ENCODE results near the gene HDAC4.

Gene HDAC4

GRCh38 chr2:239394346-239394945 is 6.4 kb downstream of the HDAC4 start:
- no peaks in the 10 kb centered on the region for H3K27me3 ChIP-seq (ENCODE audit: insufficient read depth, low read length)
- no peaks in the 10 kb centered on the region for H4K20me1 ChIP-seq (ENCODE audit: insufficient read depth, low read length)
- no peaks in the 10 kb centered on the region for H3K36me3 ChIP-seq (ENCODE audit: insufficient read depth, low read length)
- H3K4me3 ChIP-seq (ENCODE audit: low read depth, low read length, poor library complexity, severe bottlenecking), result no peak overlapping the region
- no peaks in the 10 kb centered on the region for H3F3A ChIP-seq (ENCODE audit: insufficient read depth, low read length)
- H3K4me1 ChIP-seq (ENCODE audit: insufficient read depth, low read length, severe bottlenecking), result peaks cover 4% of the 10 kb centered on the region
- H3K79me2 ChIP-seq (ENCODE audit: insufficient read depth, low read length), result no peaks in the 10 kb centered on the region
- H3K9me2 ChIP-seq (ENCODE audit: low read depth, low read length), result no peaks in the 10 kb centered on the region
- no peak for TF ChIP-seq EZH2 (IDR thresholded peaks at IDR 0.05; ENCODE audit: borderline replicate concordance, low read length)
- TF ChIP-seq CTCF (IDR thresholded peaks at IDR 0.05; ENCODE audit: low read length), result no peak
- no peak overlapping the region for H3K27ac ChIP-seq (ENCODE audit: low read depth, low read length, poor library complexity, severe bottlenecking)
- no peaks in the 10 kb centered on the region for H3K9me3 ChIP-seq (ENCODE audit: low read length)
- no peak overlapping the region for H3K9ac ChIP-seq (ENCODE audit: low read length)
- no peak overlapping the region for H3K4me2 ChIP-seq (ENCODE audit: low read length)
- H2AFZ ChIP-seq (ENCODE audit: low read length), result no peak overlapping the region

- Histone ChIP-seq H3K9me2 (ENCODE audit: low read depth, low read length) (no peaks in the 10 kb centered on the region), H3K4me2 (ENCODE audit: low read length) (no peak overlapping the region), H3K27ac (ENCODE audit: low read depth, low read length, poor library complexity, severe bottlenecking) (no peak overlapping the region), H3K9me3 (ENCODE audit: low read length) (no peaks in the 10 kb centered on the region), H3K4me3 (ENCODE audit: low read depth, low read length, poor library complexity, severe bottlenecking) (no peak overlapping the region), H3K9ac (ENCODE audit: low read length) (no peak overlapping the region), H3K79me2 (ENCODE audit: insufficient read depth, low read length) (no peaks in the 10 kb centered on the region), H3F3A (ENCODE audit: insufficient read depth, low read length) (no peaks in the 10 kb centered on the region), H3K27me3 (ENCODE audit: insufficient read depth, low read length) (no peaks in the 10 kb centered on the region), H3K36me3 (ENCODE audit: insufficient read depth, low read length) (no peaks in the 10 kb centered on the region), H4K20me1 (ENCODE audit: insufficient read depth, low read length) (no peaks in the 10 kb centered on the region), H3K4me1 (ENCODE audit: insufficient read depth, low read length, severe bottlenecking) (no peaks in the 10 kb centered on the region), H2AFZ (ENCODE audit: low read length) (no peak overlapping the region)
- no peak for TF ChIP-seq CTCF (IDR thresholded peaks at IDR 0.05; ENCODE audit: low read length)
Measured at GRCh38 chr2:239393941-239394340, 6.9 kb downstream of the HDAC4 start.

- Histone ChIP-seq H2AFZ (ENCODE audit: low read length) (no peak overlapping the region), H3K4me3 (ENCODE audit: low read depth, low read length, poor library complexity, severe bottlenecking) (no peak overlapping the region), H3K4me2 (ENCODE audit: low read length) (no peak overlapping the region), H3K9me3 (ENCODE audit: low read length) (no peaks in the 10 kb centered on the region), H3K79me2 (ENCODE audit: insufficient read depth, low read length) (no peaks in the 10 kb centered on the region), H4K20me1 (ENCODE audit: insufficient read depth, low read length) (no peaks in the 10 kb centered on the region), H3K27me3 (ENCODE audit: insufficient read depth, low read length) (no peaks in the 10 kb centered on the region), H3F3A (ENCODE audit: insufficient read depth, low read length) (no peaks in the 10 kb centered on the region), H3K9ac (ENCODE audit: low read length) (no peak overlapping the region), H3K4me1 (ENCODE audit: insufficient read depth, low read length, severe bottlenecking) (no peaks in the 10 kb centered on the region), H3K27ac (ENCODE audit: low read depth, low read length, poor library complexity, severe bottlenecking) (no peak overlapping the region), H3K36me3 (ENCODE audit: insufficient read depth, low read length) (no peaks in the 10 kb centered on the region), H3K9me2 (ENCODE audit: low read depth, low read length) (no peaks in the 10 kb centered on the region)
- TF ChIP-seq CTCF (IDR thresholded peaks at IDR 0.05; ENCODE audit: low read length), result no peak
- no peak for TF ChIP-seq EZH2 (IDR thresholded peaks at IDR 0.05; ENCODE audit: borderline replicate concordance, low read length)
Measured at GRCh38 chr2:239393388-239393940, 7.4 kb downstream of the HDAC4 start.
